Superior temporal gyrus (tissue), 1 donor: ENCODE data around the gene MPRIP.

ENCODE experiments used
- DNase-seq: peaks from one replicate; pipeline ENCODE4 v3.0.0-alpha.2; 2016; ENCODE audit errors: extremely low spot score

MPRIP gene

GRCh38 chr17:17165666-17166308, 123.5 kb downstream of the MPRIP start:
- DNase-seq: no peak

GRCh38 chr17:17166446-17166845, 124.2 kb downstream of the MPRIP start:
- DNase-seq: no peak

DNA sequence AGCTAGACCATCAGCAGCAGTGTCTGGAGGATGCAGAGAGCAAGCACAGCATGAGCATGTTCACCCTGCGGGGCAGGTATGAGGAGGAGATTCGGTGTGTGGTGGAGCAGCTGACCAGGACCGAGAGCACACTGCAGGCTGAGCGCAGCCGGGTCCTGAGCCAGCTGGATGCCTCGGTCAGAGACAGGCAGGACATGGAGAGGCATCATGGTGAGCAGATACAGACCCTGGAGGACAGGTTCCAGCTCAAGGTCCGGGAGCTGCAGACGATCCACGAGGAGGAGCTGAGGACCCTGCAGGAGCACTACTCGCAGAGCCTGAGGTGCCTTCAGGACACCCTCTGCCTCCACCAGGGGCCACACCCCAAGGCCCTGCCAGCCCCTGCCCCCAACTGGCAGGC, 125.1 kb downstream of the MPRIP start:
- no peak for DNase-seq

GRCh38 chr17:17167986-17168385, 125.7 kb downstream of the MPRIP start:
- DNase-seq: no peak

DNA sequence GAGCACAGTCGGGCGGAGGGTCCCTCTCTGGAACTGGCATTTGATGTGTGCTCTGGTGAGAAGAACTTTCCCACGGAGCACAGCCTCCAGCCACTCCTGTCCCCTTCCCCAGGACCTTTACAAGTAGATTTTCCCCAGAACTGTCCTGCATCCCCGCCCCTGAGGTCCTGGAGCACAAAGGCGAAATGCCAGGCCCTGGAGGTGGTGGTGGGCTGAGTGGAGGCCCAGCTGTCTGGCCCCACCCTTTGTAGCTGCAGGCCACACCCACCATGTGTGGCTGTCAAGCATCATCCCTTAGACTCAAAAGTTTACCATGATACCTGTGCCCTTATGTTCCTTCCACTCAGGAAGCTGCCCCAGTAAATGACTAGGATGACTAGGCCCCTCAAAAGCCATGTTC, 126.1 kb downstream of the MPRIP start:
- no peak for DNase-seq

DNA sequence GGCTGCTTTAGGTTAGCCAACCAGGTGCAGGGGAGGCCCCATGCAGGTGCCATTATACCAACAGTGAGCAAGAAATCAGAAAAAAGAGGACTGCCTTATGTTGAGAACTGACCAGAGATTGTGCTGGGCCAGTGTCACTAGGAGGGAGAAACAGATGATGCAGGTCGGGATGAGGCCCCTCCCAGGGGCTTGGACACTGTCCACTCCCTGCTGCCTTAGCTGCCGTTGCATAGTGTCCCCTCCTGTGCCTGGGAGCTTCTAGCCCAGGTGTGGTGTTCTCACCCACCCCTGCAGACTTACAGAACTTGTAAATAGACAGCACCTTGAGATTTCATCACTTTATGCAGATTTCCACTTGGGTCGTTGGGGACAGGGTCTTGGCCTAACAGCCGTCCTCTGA, 127.1 kb downstream of the MPRIP start:
- DNase-seq: no peak

- DNase-seq: no peak
Measured at GRCh38 chr17:17170346-17170985, 128.2 kb downstream of the MPRIP start.

GRCh38 chr17:17171186-17171585, 128.9 kb downstream of the MPRIP start:
- no peak for DNase-seq

- DNase-seq: no peak
Measured at GRCh38 chr17:17172001-17172939, 130.0 kb downstream of the MPRIP start.

GRCh38 chr17:17172990-17173389, 130.7 kb downstream of the MPRIP start:
- no peak for DNase-seq

DNA sequence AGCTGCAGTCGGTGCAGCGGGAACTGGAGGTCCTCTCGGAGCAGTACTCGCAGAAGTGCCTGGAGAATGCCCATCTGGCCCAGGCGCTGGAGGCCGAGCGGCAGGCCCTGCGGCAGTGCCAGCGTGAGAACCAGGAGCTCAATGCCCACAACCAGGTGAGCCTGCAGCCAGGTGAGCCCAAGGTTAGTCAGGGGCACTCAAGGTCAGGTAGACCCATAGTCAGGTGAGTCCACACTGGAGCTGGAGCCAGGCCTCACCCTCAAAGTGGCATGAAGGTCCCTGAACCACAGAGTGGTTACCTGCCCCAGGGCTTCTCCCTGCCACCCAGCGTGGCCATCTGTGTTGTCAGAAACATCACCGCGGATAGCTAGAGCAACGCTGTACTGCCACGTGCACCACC, 131.7 kb downstream of the MPRIP start:
- DNase-seq: no peak

DNA sequence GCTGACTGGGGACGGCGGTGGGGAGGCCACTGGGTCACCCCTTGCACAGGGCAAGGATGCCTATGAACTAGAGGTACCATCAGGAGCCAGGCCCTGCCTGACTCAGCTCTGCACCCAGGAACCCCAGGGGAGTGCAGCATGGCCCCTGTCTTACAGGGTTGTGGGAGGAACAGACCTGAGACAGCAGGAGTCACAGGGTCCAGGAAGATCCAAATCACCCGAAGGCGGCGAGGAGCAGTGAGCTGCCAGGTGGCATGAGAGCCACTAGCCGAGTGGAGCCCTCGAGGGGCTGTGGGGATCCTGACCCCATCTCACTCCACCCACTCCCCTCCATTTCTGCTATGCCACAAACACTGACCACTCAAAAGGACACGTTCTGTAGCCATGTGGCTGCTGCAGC, 133.1 kb downstream of the MPRIP start:
- DNase-seq: no peak

GRCh38 chr17:17175917-17176316, 133.7 kb downstream of the MPRIP start:
- DNase-seq: no peak

GRCh38 chr17:17176341-17176740, 134.1 kb downstream of the MPRIP start:
- no peak for DNase-seq

DNA sequence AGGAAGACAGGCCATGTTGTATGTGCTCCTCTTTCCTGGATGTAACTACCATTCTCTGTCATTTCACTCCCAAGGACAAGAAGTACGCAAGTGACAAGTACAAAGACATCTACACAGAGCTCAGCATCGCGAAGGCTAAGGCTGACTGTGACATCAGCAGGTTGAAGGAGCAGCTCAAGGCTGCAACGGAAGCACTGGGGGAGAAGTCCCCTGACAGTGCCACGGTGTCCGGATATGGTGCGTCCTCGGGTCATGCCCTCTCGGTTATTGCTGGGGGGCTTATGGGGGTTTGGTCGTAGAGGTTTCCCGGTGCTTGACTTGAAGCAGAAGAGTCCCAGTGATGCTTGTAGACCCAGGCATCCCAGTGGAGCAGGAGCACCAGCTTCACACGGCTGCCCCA, 134.9 kb downstream of the MPRIP start:
- DNase-seq: no peak

GRCh38 chr17:17179371-17179827, 137.1 kb downstream of the MPRIP start:
- DNase-seq: no peak

GRCh38 chr17:17180141-17180603, 137.9 kb downstream of the MPRIP start:
- no peak for DNase-seq

DNA sequence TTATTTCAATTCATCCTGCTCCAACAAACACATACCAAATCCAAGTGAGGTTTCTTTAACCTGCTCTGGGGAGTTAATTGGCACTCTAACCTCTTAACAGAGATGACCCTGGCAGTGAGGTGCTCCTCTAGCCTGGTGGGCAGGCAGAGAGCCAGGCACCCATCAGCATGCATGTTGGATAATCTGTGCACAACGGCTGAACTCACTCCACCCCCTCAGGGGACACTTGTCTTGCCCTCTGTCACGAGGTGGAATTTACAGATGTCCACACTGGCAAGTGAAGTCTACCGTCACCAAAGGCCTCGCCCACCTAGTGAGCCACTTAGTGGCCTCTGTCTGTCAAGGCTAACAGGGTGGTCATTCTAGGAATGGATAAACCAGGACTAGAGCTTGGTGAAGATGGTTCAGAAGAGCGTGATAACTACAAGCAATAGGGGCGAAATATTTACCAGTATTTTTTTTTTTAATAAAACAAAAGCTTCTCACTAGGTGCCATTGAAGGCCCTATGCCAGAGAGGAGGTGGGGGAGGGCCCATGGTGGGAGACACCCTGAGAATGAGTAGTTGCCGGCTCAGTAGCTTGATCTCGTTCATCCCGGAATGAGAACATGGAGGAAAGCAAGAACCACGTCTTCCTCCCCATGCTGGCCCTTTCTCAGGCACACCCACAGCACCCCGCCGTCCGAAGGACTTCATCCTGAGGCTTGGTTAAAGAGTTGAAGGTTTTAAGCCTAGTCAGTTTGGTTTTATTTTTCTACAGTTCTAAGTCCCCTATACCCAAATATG, 138.7 kb downstream of the MPRIP start:
- DNase-seq: no peak

GRCh38 chr17:17181666-17182597, 139.7 kb downstream of the MPRIP start:
- no peak for DNase-seq

GRCh38 chr17:17182598-17183136, 140.4 kb downstream of the MPRIP start:
- no peak for DNase-seq
